Stimulated activated CD4-positive, alpha-beta T cell treated with anti-CD3 and anti-CD28 coated beads, Interleukin-2, amount 100 ng/mL, for 24 hours (primary cell): ENCODE data around the gene NUP43.
"Not testable (repeated sequence)": the region's sequence is repeated elsewhere in the genome, so short reads cannot be mapped to it uniquely, and the experiment has no call there.

Source experiments
- DNase-seq, 2 donors: peaks; one replicate each; pipeline ENCODE4 v3.0.0-alpha.2; 2020

The NUP43 gene

GRCh38 chr6:149749082-149749593 lies 2.8 kb upstream of the NUP43 start:
- DNase-seq, result not testable (repeated sequence)

- not testable (repeated sequence) for DNase-seq
Observed at GRCh38 chr6:149745252-149745651, 1.1 kb downstream of the NUP43 start.

GRCh38 chr6:149734915-149735314 lies 11.4 kb downstream of the NUP43 start:
- DNase-seq, result no peak

- no peak for DNase-seq
Observed at GRCh38 chr6:149733089-149733720, 13.1 kb downstream of the NUP43 start.

- DNase-seq, result no peak
Observed at GRCh38 chr6:149729824-149730223, 16.5 kb downstream of the NUP43 start.

GRCh38 chr6:149728499-149729234 lies 17.7 kb downstream of the NUP43 start:
- DNase-seq, result no peak

- no peak for DNase-seq
Observed at GRCh38 chr6:149727793-149728498, 18.4 kb downstream of the NUP43 start.

- DNase-seq, result no peak
Observed at GRCh38 chr6:149725785-149726184, 20.5 kb downstream of the NUP43 start.

GRCh38 chr6:149723771-149724417 lies 22.4 kb downstream of the NUP43 start:
- DNase-seq, result peak; percentile 23 to 46

GRCh38 chr6:149723262-149723661 lies 23.1 kb downstream of the NUP43 start:
- DNase-seq, result no peak

GRCh38 chr6:149719531-149719930 lies 26.8 kb downstream of the NUP43 start:
- no peak for DNase-seq

- peak; percentile 92 to 93 for DNase-seq
Observed at GRCh38 chr6:149717588-149718458, 28.5 kb downstream of the NUP43 start, which contains the start of gene LATS1. Gene LATS1 (minus strand): TSS chr6:149718101. CDS start chr6:149702126, 15,975 bp downstream.

- no peak for DNase-seq
Observed at GRCh38 chr6:149717255-149717587, 29.1 kb downstream of the NUP43 start.

GRCh38 chr6:149716181-149716963 lies 30.0 kb downstream of the NUP43 start:
- DNase-seq, result no peak

- DNase-seq, result no peak
Observed at GRCh38 chr6:149714442-149714841, 31.9 kb downstream of the NUP43 start.

GRCh38 chr6:149711711-149712110 lies 34.6 kb downstream of the NUP43 start:
- no peak for DNase-seq

GRCh38 chr6:149701714-149702113 lies 44.6 kb downstream of the NUP43 start:
- no peak for DNase-seq

- DNase-seq, result no peak
Observed at GRCh38 chr6:149699150-149699549, 47.2 kb downstream of the NUP43 start.

GRCh38 chr6:149698175-149698574 lies 48.2 kb downstream of the NUP43 start:
- DNase-seq, result no peak

GRCh38 chr6:149696901-149697300 lies 49.4 kb downstream of the NUP43 start:
- DNase-seq, result no peak

GRCh38 chr6:149694921-149695320 lies 51.4 kb downstream of the NUP43 start:
- no peak for DNase-seq
